ENCODE data around the gene ACTG1. TPM values are rescaled to one million over a fixed set of nuclear protein-coding genes. Genes with fewer than 3 reads are reported as not detected.
A peak's percentile ranks its signal among the peaks of the same experiment; 100 is the strongest.

ACTG1 gene
- total and polyA plus RNA-seq, 2 of the 13 experiments (the other 11 are each of a cell fraction or from before 2014, with no cell fraction given): 973 to 1,138 TPM

- no peak for TF ChIP-seq ZNF362 (CRISPR knock-in tag; IDR thresholded peaks at IDR 0.05; ENCODE audit: borderline replicate concordance)
- TF ChIP-seq SAP130 (CRISPR knock-in tag; IDR thresholded peaks at IDR 0.05; ENCODE audit: low read depth): no peak
- no peak for TF ChIP-seq ZNF496 (CRISPR knock-in tag; IDR thresholded peaks at IDR 0.05; ENCODE audit: insufficient replicate concordance)
- no peak for TF ChIP-seq ZNF670 (CRISPR knock-in tag; IDR thresholded peaks at IDR 0.05; ENCODE audit: borderline replicate concordance)
- TF ChIP-seq ZNF709 (CRISPR knock-in tag; IDR thresholded peaks at IDR 0.05): no peak
Measured at GRCh38 chr17:81509972-81510784, 2.4 kb downstream of the ACTG1 start (continued).

GRCh38 chr17:81509207-81509971 lies 3.2 kb downstream of the ACTG1 start:
- Histone ChIP-seq H3K4me2 (ENCODE audit: low read depth, low read length) (peak overlapping the region; percentile 82), H3K27me3 (ENCODE audit: control insufficient read depth in 1 of 2, insufficient read depth in 2 of 2, low read length in 2 of 2) (peaks cover 0 to 5% of the 10 kb centered on the region in 2 experiments; a peak in 1 of 5 replicates), H3K9ac (ENCODE audit: insufficient read depth, low read depth, low read length) (no peak overlapping the region), H3K4me3 (replicated peaks in 1 of 3; ENCODE audit: insufficient read depth in 1 of 3, low read depth in 2 of 3, low read length in 3 of 3) (peak overlapping the region; percentile 9 to 90 (median 75); a peak in 4 of 6 replicates), H4K20me1 (ENCODE audit: insufficient read depth, low read length) (peaks cover 42% of the 10 kb centered on the region), H2AFZ (ENCODE audit: low read length) (no peak overlapping the region), H3K36me3 (replicated peaks in 1 of 2; ENCODE audit: control insufficient read depth in 1 of 2, insufficient read depth in 2 of 2, low read length in 2 of 2) (peaks cover 14 to 23% of the 10 kb centered on the region in 2 experiments), H3K79me2 (ENCODE audit: insufficient read depth, low read length) (peaks cover 26% of the 10 kb centered on the region), H3K4me1 (ENCODE audit: insufficient read depth, low read length) (peaks cover 45% of the 10 kb centered on the region), H3K9me3 (ENCODE audit: low read length) (no peaks in the 10 kb centered on the region), H3K27ac (ENCODE audit: extremely low read length, insufficient read depth, low read length) (no peak overlapping the region)
- ChIA-PET CTCF (ENCODE audit: low intra/inter-chr PET ratio, low total read pairs) (no interaction called here), POLR2A (interaction anchor here (0.6 to 3.1 kb wide), 7 partner anchors 9 to 75 kb away, joined by 3 to 16 read pairs (median 4); partner anchors contain the start of gene FAAP100)
- BruUV-seq (replicated peaks): no TSS peak
- in situ Hi-C loops (cut with HindIII; ENCODE audit: extremely low pct_ligation_motif_present, low pct_unique_long_range_greater_than_20kb): no loop called here
- DNase-seq (ENCODE audit: low spot score) (peak; percentile 63), ATAC-seq (no peak), FAIRE-seq (peak; percentile 51)
- intact Hi-C loops (cut with micrococcal nuclease; ENCODE audit: unreplicated experiment): no loop called here
- 59% methylated on average over 12 of the region's 12 CpGs for WGBS (ENCODE audit: low lambda C conversion rate)
- TF ChIP-seq ZNF12 (CRISPR knock-in tag; IDR thresholded peaks at IDR 0.05): 0 out of 2 replicates have a peak, but pooled peaks have one; percentile 23
- TF ChIP-seq ZNF691 (CRISPR knock-in tag; IDR thresholded peaks at IDR 0.05; ENCODE audit: borderline replicate concordance, low read depth): 0 out of 2 replicates have a peak, but pooled peaks have one; percentile 70
- TF ChIP-seq NFIC (IDR thresholded peaks at IDR 0.05; ENCODE audit: low read length): 0 out of 2 replicates have a peak, but pooled peaks have one; percentile 36
- 0 out of 2 replicates have a peak, but pooled peaks have one; percentile 0 for TF ChIP-seq ZNF274 (CRISPR knock-in tag; IDR thresholded peaks at IDR 0.05)
- TF ChIP-seq SOX13 (IDR thresholded peaks at IDR 0.05): 0 out of 2 replicates have a peak, but pooled peaks have one; percentile 12
- no peak; a peak in 1 of 4 replicates for TF ChIP-seq SOX13 (CRISPR knock-in tag; conservative IDR thresholded peaks at IDR 0.05 in 1 of 2, IDR thresholded peaks at IDR 0.05 in 1 of 2)
- 0 out of 2 replicates have a peak, but pooled peaks have one; percentile 15 for TF ChIP-seq ZNF441 (CRISPR knock-in tag; IDR thresholded peaks at IDR 0.05; ENCODE audit: borderline replicate concordance)
- TF ChIP-seq MEIS1 (CRISPR knock-in tag; IDR thresholded peaks at IDR 0.05; ENCODE audit: borderline replicate concordance): no peak
- 0 out of 2 replicates have a peak, but pooled peaks have one; percentile 62 for TF ChIP-seq ZNF136 (CRISPR knock-in tag; IDR thresholded peaks at IDR 0.05; ENCODE audit: low read depth)
- TF ChIP-seq MEF2D (CRISPR knock-in tag; IDR thresholded peaks at IDR 0.05): no peak
- 0 out of 2 replicates have a peak, but pooled peaks have one; percentile 4 for TF ChIP-seq ZNF777 (CRISPR knock-in tag; IDR thresholded peaks at IDR 0.05)
- TF ChIP-seq ARNTL (CRISPR knock-in tag; IDR thresholded peaks at IDR 0.05): no peak
- TF ChIP-seq ZNF205 (CRISPR knock-in tag; IDR thresholded peaks at IDR 0.05): no peak
- TF ChIP-seq ZNF343 (CRISPR knock-in tag; IDR thresholded peaks at IDR 0.05): 0 out of 2 replicates have a peak, but pooled peaks have one; percentile 25
- no peak for TF ChIP-seq PHB2 (IDR thresholded peaks at IDR 0.05; ENCODE audit: partially characterized antibody)
